HG03175 (cell line): ENCODE data around the gene ITGAE.
"Not testable (repeated sequence)": the region's sequence is repeated elsewhere in the genome, so short reads cannot be mapped to it uniquely, and the experiment has no call there.

Experiments
- ATAC-seq: cut with Tn5 transposase; IDR thresholded peaks from one replicate; pipeline ENCODE4 v1.9.1; 2021; ENCODE audit warnings: mild to moderate bottlenecking, moderate library complexity; ENCODE audit not compliant: unreplicated experiment

The ITGAE gene

DNA sequence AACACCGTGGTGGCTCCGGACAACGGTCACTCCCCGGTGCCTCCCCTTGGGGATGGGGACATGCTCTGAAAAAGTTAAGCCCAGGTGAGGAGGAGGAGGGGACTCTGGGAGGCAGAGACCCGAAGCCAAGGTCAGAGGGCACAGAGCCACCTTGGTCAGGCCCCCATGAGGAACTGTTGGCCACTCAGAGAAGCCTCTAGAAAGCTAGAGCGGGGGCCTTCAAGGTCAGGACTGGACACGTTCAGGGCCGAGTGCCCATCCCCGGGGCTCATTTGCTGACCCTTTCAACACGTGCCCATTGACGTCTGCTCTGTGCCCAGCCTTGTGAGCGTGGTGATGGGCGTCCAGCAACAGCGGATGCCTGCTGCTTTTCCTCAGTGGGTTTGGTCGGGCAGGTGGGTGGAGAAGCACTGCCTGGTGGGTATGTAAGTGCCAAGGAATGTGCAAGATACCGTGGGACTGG, 39.0 kb downstream of the ITGAE start:
- no peak for ATAC-seq

DNA sequence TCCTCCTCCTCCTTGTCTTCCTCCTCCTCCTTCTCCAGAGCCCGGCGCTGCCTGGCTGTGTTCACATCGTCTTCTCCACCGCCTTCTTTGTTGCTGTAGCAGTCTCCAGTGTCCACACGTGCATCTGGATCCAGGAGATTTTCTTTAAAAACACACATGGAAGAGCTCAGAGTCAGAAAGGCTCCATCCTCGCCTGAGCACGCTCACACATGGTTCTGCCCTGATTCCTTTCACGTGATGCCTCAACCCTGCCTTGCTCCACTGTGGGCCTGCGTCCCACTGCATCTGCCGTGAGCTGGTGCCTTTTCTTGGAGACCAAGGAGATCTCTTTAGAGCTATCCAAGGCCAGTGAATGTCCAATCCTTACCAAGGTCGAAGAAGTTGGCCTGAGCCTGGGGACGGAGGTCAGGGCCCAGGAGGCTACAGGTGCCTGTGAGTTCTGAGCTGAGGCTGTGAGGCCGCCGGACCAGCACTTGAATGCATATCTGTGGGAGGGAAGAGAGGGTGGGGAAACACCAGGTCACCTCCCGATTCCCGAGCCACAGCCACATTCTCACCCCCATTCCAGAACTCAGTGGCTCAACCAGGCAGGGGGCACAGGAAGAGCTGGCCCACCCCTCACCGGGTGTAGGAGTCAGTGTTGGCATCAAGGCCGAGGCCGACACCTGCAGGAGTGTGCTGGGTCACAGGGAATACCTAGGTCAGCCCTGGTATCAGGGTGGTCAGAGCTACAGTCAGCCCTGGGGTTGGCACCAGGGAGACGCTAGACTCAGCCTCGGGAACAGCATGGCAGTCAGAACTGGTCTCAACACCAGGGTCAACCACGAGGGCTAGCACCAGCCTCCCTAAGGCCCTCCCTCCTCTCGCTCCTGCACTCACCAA, 39.7 kb downstream of the ITGAE start:
- no peak for ATAC-seq

DNA sequence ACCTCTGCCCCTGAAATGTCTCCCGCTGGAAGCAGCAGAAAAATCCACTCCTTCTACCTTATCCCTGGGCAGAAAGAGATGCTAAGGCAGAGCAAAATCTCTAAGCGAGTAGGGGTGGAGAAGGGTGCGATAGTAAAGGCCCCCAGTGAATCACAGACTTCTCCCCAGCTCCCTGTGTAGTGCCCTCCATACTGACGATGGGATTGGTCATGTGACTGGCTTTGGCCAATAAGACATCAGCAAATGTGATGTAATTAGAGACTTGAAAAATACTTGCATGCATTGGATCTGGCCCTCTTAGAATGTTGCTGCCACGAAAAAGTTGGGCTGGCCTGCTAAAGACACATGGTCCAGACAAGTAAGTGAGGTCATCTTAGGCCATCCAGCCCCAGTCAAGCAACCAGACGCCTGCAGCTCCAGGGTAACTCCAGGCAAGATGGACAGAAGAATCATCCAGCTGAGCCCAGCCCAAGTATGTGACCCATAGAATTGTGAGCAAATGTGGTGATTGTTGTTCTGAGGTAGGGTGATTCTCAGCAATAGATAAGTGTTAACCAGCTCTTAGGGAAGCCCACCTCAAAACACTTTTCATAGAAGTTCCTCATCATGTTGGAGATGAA, 41.3 kb downstream of the ITGAE start:
- no peak for ATAC-seq

DNA sequence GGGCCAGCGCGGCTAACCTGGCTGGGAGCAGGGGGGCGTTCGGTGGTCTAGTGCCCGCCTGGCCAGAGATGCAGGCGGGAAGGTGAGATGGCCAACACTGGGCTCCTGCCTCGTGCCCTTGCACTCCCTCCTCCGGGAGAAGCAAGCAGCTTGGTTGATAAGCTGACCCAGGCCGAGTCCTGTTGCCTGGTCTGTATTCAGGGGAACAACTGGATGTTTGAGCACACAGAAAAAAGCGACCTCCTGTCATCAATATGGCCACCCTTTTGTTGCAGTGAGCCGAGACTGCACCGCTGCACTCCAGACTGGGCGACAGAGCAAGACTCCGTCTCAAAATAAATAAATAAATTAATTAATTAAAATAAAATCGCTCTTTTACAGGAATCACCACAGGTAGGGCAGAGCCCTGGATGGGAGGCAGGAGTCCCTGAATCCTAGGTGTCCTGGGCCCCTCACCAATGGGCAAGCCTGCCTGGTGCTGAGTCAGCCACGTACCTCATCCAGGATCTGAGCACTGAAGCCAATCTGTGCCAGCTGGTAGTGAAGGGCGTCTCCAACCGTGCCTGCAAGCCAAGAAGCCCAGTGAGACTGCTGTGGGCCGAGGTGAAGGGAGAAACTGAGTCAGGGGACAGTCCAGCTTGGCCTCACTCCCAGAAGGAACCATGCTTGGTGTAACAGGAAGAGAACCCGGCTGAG, 45.5 kb downstream of the ITGAE start:
- no peak for ATAC-seq

DNA sequence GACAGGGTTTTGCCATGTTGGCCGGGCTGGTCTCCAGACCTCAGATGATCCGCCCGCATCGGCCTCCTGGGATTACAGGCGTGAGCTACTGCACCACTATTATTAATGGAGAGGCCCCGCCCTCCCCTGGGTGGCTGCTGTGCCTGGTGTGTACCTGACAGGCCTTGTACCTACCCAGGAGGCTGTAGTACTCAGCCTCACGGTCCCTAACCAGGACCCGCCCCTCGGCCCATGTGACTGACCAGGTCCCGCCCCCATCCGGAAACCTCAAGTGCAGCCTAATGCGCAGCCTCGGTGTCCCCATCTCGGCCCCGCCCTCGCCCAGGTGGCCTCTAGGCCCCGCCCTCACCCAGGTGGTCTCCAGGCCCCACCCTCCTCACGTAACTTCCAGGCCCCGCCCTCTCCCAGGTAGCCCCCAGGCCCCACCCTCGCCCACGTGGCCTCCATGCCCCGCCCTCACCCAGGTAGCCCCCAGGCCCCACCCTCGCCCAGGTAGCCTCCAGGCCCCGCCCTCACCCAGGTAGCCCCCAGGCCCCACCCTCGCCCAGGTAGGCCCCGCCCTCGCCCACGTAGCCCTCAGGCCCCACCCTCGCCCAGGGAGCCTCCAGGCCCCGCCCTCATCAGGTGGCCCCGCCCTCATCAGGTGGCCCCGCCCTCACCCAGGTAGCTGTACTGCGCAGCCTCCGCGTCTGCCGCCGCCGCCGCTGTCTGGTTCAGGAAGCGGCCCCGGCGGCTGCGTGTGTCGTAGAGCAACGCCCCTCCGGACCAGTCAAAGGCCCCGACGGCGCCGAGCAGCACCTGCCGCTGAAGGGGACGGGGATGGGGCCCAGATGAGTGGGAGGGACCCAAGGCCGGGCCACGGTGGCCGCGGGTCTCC, 46.3 kb downstream of the ITGAE start:
- peak; percentile 43 for ATAC-seq

DNA sequence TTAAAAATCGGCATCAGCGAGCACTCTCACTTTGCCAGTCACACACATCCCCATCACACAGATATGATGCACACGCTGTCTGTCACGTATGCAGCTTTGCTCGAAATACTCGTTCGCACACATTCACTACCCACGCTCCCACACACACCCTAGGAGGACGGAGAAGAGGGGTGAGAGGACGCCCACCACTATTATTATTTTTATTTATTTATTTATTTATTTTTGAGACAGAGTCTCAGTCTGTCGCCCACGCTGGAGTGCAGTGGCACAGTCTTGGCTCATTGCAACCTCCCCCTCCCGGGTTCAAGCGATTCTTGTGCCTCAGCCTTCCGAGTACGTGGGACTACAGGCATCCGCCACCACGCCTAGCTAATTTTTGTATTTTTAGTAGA, 46.9 kb downstream of the ITGAE start:
- no peak for ATAC-seq

DNA sequence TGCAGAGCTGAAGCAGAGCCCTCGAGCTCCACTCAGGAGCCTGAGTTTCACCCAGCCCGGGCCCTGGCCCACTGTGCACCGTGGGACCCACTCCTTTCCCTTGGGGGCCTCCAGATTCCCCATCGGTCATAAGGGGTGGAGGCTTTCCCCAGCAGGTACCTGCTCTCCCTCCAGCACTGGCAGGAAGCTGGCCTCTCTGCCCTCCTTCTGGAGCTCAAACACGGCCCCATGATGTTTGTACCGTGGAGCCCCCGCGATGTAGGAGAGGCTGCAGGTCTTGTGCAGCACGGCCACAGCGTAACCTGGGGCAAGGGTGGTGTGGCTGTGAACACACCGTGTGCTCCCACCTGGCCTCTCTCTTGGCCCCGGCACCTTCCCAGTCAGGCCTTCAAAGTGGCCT, 47.4 kb downstream of the ITGAE start:
- ATAC-seq = no peak

DNA sequence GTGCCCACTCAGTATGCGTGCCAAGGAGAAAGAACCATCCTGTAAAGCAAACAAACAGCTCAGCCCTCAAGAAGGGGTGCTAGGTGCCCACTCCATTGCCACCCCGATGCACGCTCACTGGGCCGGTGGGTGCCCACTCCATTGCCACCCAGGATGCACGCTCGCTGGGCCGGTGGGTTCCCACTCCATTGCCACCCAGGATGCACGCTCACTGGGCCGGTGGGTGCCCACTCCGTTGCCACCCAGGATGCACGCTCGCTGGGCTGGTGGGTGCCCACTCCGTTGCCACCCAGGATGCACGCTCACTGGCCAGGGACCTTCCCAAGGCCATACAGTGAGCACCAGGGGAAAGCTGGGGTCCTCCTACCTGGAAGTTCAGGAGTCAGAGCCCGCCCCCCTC, 49.2 kb downstream of the ITGAE start:
- no peak for ATAC-seq

DNA sequence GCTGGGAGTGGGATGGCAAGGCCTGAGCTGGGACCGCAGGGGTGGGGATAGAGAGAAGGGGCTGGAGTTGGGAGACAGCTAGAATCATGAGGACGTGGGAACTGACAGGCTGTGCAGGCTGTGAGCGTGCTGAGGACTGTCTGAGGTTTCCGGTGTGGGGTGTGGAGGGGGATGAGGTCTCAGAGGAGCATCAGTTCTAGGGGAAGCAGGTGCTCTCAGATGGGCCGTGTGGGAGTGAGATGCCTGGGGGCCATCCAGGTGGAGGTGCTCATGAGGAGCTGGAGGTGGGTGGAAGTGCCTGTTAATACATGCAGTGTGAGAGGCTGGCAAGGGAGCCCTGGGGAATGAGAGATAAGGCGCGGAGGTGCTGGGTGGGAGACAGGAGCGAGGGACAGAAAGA, 50.1 kb downstream of the ITGAE start:
- ATAC-seq = no peak

DNA sequence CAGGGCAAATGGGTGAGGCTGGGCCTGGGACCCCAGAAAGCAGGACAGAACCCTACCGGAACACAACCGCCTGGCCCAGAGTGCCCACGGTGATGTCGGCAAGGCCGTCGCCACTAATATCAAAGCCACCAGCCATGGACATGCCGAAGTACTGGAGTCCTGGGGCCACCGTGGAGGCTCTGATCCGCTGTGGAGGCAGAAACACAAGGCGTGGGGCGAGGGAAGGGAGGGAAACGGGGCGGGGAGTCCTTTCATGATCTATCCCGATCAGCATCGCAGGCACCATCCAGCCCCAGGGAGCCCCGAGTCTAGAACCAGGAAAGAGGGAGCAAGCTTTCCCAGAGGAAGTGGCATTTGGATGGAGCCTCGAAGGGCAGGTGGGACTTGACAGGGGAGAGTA, 50.7 kb downstream of the ITGAE start:
- no peak for ATAC-seq

DNA sequence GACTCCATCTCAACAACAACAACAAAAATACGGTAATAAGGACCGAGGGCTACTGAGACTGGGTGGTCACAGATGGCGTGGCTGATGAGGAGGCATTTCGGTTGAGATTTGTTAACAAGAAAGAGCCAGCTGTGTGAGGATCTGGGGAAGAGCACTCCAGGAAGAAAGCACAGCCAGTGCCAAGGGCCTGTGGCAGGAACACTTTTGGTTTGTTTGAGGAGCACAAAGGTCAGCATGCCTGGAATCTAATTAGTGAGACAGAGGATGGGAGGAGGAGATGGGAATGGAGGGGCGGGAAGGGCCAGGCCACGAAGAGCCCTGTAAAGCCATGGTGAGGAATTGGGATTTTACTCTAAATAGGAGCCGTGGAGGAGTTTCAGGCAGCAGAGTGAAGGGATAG, 52.4 kb downstream of the ITGAE start:
- no peak for ATAC-seq

DNA sequence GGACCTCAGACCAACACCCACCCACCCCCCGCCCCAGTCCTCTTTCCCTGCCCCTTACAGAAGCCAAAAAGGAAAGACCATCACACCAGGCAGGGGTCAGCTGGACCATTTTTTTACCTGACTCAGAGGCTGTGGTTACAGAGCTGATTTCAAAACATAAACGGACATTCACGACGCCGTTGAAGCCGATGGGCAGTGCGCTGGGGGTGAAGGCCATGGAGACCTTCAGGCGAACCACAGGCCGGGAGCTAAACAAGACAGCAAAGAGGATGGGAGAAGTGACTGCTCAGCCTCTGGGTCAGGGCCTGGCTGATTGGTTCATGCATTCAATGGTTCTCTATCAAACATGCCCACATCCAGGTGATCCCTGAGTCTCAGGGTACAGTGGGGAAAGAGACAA, 53.2 kb downstream of the ITGAE start:
- no peak for ATAC-seq

DNA sequence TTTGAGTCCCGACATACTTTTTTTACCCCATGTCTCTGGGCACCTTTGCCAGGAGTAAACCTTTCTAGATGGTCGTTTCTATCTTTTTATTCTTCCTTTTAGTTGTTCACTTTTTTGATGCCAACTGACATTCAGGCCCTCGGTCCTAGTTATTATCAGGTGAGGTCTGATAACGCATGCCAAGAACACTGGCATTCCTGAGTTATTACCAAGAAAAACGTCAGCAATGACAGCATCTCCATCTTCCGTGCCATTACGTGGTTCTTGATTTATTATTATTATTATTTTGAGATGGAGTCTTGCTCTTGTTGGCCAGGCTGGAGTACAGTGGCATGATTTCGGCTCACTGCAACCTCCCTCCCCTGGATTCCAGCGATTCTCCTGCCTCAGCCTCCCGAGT, 55.9 kb downstream of the ITGAE start:
- ATAC-seq = no peak

DNA sequence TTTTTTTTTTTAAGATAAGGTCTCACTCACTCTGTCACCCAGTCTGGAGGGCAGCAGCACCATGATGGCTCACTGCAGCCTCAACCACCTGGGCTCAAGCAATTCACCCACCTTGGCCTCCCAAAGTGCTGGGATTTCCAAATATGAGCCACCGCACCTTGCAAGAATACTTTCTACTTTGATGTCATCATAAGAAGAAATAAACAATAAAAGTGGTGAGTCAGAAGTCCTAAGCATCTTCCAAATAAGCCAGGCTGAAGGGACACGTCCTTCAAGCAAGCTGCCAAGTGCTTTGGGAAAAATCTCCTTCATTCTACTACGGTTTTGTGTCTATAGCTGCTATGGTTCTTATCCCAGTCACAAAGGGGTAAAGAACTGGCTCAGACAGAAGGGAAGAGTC, 57.0 kb downstream of the ITGAE start:
- ATAC-seq = no peak

DNA sequence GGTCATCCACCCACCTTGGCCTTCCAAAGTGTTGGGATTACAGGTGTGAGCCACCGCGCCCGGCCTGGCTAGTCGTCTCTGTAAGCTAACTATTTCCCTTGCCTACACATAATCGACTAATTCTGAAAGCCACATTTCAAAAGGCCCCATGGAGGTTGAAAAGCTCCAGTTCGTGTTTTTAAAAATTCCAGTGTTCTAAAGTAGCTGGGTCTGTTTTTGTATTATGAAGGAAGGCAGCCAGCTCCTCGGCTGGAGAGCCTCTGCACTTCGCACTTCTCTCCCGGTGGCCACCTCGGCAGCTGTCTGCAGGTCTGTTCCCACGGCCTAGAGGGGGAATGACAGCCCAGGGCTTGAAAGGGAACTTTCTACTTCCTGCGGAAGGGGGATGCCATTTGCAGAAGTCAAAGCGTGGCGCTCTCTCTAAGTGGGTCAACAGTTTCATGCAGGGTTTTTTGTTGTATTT, 60.3 kb downstream of the ITGAE start:
- ATAC-seq = no peak

DNA sequence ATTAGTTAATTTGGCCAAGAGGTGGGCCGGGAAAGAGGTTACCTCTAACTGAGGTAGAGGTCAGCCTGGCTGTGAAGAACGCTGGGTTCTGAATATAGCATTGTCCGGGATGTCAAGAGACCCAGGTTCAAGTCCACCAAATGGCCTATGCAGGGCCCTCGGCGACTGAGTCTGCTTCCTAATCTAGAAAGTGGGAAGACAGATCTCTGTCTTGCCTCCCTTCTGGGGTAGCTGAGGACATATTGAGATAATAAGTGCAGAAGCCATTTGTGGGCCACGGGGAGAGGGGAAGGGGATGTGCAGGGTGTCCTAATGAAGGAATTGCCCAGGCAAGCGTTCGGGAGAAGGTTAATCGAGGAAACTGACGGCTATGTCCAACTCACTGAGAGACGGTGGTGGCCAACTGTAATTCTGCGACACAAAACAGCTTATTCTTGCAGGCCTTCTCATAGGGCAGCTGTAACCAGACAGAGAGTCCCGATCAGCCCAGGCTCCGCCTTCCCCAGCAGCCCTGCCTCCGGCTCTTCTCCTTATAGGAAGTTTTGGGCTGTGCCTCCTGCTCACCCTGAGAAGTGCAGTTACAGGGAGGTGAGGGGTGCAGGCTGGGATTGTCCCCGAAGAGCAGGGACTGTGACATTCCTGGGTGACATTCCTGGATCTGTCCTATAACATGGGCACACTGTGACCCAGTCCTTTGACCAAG, 61.4 kb downstream of the ITGAE start:
- ATAC-seq = no peak

DNA sequence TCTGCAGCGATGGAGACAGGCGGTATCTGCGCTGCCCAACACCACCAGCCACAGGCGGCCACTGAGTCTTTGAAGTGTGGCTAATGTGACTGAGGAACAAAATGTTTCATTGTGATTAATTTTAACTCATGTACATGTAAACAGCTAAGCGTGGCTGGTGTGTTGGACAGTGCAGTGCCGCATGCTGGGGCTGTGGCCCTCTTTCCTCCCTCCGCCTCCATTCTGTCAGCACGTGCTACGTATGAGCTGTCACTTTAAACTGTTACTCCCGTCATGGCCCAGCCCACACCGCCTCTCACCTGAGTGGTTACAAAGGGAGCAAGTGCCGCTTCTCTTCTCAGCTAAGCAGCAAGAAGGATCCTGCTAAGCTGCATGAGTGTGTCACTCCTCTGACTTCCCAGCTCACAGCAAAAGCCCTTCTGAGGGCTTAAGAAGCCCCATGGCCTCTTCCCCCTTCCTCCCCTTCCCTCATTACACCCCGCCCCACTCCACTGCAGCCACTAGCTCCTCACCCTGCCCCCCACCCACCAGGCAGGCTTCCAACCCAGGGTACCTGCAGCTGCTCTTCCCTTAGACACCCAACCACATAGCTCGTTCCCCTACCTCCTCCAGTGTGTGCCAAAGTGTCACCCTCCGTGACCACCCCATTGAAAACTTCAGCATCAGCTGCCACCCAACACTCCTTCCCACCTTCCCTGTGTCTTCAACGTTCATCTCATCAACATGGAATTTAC, 62.3 kb downstream of the ITGAE start:
- no peak for ATAC-seq

DNA sequence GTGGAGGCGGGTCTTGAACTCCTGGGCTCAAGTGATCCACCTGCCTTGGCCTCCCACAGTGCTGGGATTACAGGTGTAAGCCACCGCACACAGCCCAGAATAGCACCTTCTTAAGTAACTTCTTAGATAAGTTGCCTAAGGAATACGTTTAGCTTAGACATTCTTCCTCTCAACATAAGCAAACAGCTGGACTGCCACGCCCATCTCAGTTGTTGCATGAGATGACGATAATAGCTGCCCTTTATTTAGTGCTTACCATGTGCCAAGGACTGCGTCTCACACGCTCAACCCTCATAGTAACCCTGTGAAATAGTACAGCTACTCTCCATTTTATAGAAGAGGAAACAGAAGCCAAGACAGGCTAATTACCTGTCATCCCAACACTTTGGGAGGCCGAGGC, 65.5 kb downstream of the ITGAE start:
- no peak for ATAC-seq

DNA sequence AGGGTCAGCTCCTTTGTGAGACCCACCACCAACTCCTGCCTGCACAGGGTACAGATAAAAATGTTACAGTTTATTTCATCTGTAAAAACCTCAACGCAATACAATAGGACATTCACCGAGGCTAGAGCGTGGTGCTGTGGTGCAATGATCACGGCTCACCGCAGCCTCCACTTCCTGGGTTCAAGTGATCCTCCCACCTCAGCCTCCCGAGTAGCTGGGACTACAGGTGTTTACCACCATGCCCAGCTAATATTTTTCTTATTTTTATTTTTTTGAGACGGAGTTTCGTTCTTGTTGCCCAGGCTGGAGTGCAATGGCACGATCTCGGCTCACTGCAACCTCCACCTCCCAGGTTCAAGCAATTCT, 66.1 kb downstream of the ITGAE start:
- not testable (repeated sequence) for ATAC-seq

DNA sequence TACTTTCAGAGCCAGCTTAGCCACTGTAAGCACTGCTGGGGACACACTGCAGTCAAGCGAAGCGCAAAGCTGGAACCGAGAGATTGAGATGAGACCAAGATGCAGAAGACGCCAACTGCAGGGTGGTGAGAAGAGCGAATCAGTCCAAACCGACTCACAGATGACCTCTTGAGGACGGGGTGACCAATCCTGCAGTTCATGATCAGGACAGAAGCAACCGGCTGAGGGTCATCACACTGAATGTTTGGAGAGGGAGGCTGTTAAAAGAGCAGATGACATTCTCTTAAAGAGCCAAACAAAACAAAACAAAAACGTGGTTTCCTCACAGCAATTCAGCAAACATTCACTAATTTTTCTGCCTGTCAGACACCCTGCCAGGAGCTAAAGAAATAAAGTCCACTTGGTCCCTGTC, 68.8 kb downstream of the ITGAE start:
- ATAC-seq = no peak
